Measurements from ENCODE around the gene REV3L. TPM values are rescaled to one million over a fixed set of nuclear protein-coding genes. Genes with fewer than 3 reads are reported as not detected.

The REV3L gene
- total and polyA plus RNA-seq, 2 of the 8 experiments (the other 6 are each of a cell fraction or from before 2014, with no cell fraction given), result 2.1 to 6.6 TPM

DNA sequence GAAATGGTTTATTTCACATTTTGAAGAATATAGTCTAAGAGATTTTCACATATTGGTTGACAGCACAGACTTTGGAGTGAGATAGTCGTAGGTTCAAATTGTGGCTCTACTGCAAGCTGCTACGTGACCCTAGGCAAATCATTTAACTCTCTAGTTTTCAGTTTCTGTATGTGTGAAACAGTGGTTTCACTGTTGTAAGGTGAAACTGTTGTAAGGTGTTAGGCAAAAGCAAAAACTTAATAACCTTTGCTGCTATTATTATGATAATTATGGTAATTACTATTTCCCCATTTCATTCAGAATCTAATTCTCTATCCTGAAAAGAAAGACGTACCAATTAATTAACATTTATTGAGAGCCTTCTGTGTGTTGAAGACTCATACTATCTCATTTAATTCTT, 144.2 kb downstream of the REV3L start:
- Histone ChIP-seq H2BK12ac (ENCODE audit: low read depth, low read length) (no peak overlapping the region), H3K27me3 (replicated peaks in 1 of 4; ENCODE audit: control insufficient read depth in 3 of 4, extremely low read depth in 1 of 4, insufficient read depth in 3 of 4, low read length in 3 of 4) (no peaks in the 10 kb centered on the region), H4K8ac (ENCODE audit: extremely low read depth, insufficient read depth, low read length) (no peak overlapping the region), H3K79me2 (ENCODE audit: control insufficient read depth in 1 of 2, insufficient read depth in 2 of 2, low read length in 2 of 2) (no peaks in the 10 kb centered on the region), H2BK15ac (ENCODE audit: low read length) (no peak overlapping the region), H3K23ac (ENCODE audit: insufficient read length) (no peak overlapping the region), H3K14ac (ENCODE audit: insufficient read length) (no peak overlapping the region), H4K5ac (ENCODE audit: insufficient read length, low read depth, low read length) (no peak overlapping the region), H3K27ac (ENCODE audit: low read depth, low read length) (no peak overlapping the region), H2BK120ac (replicated peaks; ENCODE audit: low read depth, low read length) (no peak overlapping the region), H3K4ac (replicated peaks; ENCODE audit: insufficient read length, low read depth, low read length) (no peak overlapping the region), H3K23me2 (ENCODE audit: low read depth, low read length) (no peaks in the 10 kb centered on the region), H3K56ac (replicated peaks; ENCODE audit: insufficient read length, low read depth, low read length) (no peak overlapping the region), H3K4me1 (replicated peaks in 1 of 4; ENCODE audit: control insufficient read depth in 3 of 4, insufficient read depth in 4 of 4, low read length in 3 of 4) (no peaks in the 10 kb centered on the region), H4K20me1 (replicated peaks in 1 of 2; ENCODE audit: control insufficient read depth in 1 of 2, insufficient read depth in 2 of 2, low read length in 2 of 2) (no peaks in the 10 kb centered on the region), H4K91ac (replicated peaks; ENCODE audit: insufficient read length, low read length) (no peak overlapping the region), H3K4me3 (ENCODE audit: extremely low read depth in 1 of 4, insufficient read depth in 2 of 4, low read depth in 3 of 4, low read length in 4 of 4) (no peak overlapping the region), H3K4me2 (ENCODE audit: insufficient read depth in 1 of 2, low read depth in 2 of 2, low read length in 2 of 2) (peak overlapping the region in 1 of 2 experiments; percentile 14; a peak in 1 of 4 replicates), H3K9ac (replicated peaks in 1 of 4; ENCODE audit: extremely low read depth in 1 of 4, low read depth in 3 of 4, low read length in 3 of 4) (no peak overlapping the region), H2BK20ac (ENCODE audit: low read length) (no peak overlapping the region), H3K36me3 (ENCODE audit: control insufficient read depth in 2 of 4, insufficient read depth in 4 of 4, low read length in 3 of 4) (no peaks in the 10 kb centered on the region), H2AK5ac (ENCODE audit: low read depth, low read length) (no peak overlapping the region), H2BK5ac (ENCODE audit: low read depth, low read length) (no peak overlapping the region), H3K79me1 (ENCODE audit: low read depth, low read length) (no peaks in the 10 kb centered on the region), H3K9me3 (ENCODE audit: insufficient read depth in 2 of 2, low read depth in 1 of 2, low read length in 1 of 2) (no peaks in the 10 kb centered on the region), H2AFZ (ENCODE audit: low read length) (no peak overlapping the region), H3K18ac (ENCODE audit: extremely low read depth, low read length) (no peak overlapping the region)
- CTCF ChIA-PET (ENCODE audit: partially characterized antibody), result no interaction called here
- WGBS, 2 experiments (ENCODE audit: extremely low coverage in 1 of 2, insufficient coverage in 1 of 2, insufficient read length in 1 of 2, insufficient replicate concordance in 2 of 2, low coverage in 1 of 2, low lambda C conversion rate in 2 of 2, missing lambda C conversion rate in 1 of 2), result 61% methylated on average over 3 of the region's 3 CpGs; no CpG with 5 or more reads in 1 of the 2 experiments
- POLR2A ChIA-PET (ENCODE audit: partially characterized antibody), result no interaction called here
- no peak for TF ChIP-seq EZH2 (IDR thresholded peaks at IDR 0.05; ENCODE audit: low read depth, low read length, severe bottlenecking)
- no peak for TF ChIP-seq HDAC6 (IDR thresholded peaks at IDR 0.05; ENCODE audit: low read depth, low read length)
- TF ChIP-seq, protein P1, sequence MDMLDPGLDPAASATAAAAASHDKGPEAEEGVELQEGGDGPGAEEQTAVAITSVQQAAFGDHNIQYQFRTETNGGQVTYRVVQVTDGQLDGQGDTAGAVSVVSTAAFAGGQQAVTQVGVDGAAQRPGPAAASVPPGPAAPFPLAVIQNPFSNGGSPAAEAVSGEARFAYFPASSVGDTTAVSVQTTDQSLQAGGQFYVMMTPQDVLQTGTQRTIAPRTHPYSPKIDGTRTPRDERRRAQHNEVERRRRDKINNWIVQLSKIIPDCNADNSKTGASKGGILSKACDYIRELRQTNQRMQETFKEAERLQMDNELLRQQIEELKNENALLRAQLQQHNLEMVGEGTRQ (IDR thresholded peaks at IDR 0.05; ENCODE audit: low read length), result no peak
- no peak for TF ChIP-seq SUZ12 (IDR thresholded peaks at IDR 0.05; ENCODE audit: low read length)
- no peak for TF ChIP-seq JUND (IDR thresholded peaks at IDR 0.05; ENCODE audit: low read length)
- TF ChIP-seq TAF7 (optimal IDR thresholded peaks at IDR 0.05; ENCODE audit: borderline replicate concordance, low read depth, low read length), result no peak
- TF ChIP-seq KDM5A (IDR thresholded peaks at IDR 0.05; ENCODE audit: low read length), result no peak
- TF ChIP-seq, protein P2, sequence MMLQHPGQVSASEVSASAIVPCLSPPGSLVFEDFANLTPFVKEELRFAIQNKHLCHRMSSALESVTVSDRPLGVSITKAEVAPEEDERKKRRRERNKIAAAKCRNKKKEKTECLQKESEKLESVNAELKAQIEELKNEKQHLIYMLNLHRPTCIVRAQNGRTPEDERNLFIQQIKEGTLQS (IDR thresholded peaks at IDR 0.05; ENCODE audit: insufficient read depth, low read depth, low read length), result no peak
- DNase-seq (ENCODE audit: low read depth in 1 of 2, low spot score in 2 of 2) (no peak), FAIRE-seq (no peak)

All from H1 (cell line).